Thoracic aorta (tissue), 2 donors: ENCODE results near the gene RUNX2. TPM values are rescaled to one million over a fixed set of nuclear protein-coding genes. Genes with fewer than 3 reads are reported as not detected.

Source experiments
- ATAC-seq: fragments of 150-250 bp; one replicate; pipeline ENCODE4 v1.8.0; 2017; ENCODE audit warnings: low read depth; ENCODE audit not compliant: insufficient number of reproducible peaks, low FRiP score
- DNase-seq: peaks from one replicate; pipeline ENCODE4 v3.0.0-alpha.2; 2020; ENCODE audit warnings: low spot score
- H3K27ac ChIP-seq, 2 donors: fragments of 200-600 bp; sonication (generic); 1 replicate in 1 of 2; 2 replicates in 1 of 2; pipeline ENCODE4 v1.5.1; 2016; ENCODE audit warnings: mild to moderate bottlenecking in 2 of 2, moderate library complexity in 2 of 2
- H3K27me3 ChIP-seq: fragments of 200-600 bp; sonication (generic); replicated peaks from 2 replicates; pipeline ENCODE4 v1.6.0; 2016; ENCODE audit warnings: mild to moderate bottlenecking; ENCODE audit not compliant: insufficient read depth
- H3K36me3 ChIP-seq: fragments of 200-600 bp; sonication (generic); one replicate; pipeline ENCODE4 v1.5.1; 2016
- H3K4me1 ChIP-seq, 2 donors: fragments of 200-600 bp; sonication (generic); 1 replicate in 1 of 2; 2 replicates in 1 of 2; pipeline versions ENCODE4 v1.5.1 to v1.6.0; 2016; ENCODE audit warnings: low read depth in 2 of 2, mild to moderate bottlenecking in 1 of 2; ENCODE audit not compliant: control insufficient read depth in 1 of 2
- H3K4me3 ChIP-seq: fragments of 200-600 bp; sonication (generic); 2 replicates; pipeline ENCODE4 v1.5.1; 2016; ENCODE audit warnings: mild to moderate bottlenecking
- H3K9me3 ChIP-seq: fragments of 200-600 bp; sonication (generic); 2 replicates; pipeline ENCODE4 v1.5.1; 2016
- CTCF ChIP-seq: fragments of 200-600 bp; sonication (generic); IDR thresholded peaks from one replicate; pipeline ENCODE4 v1.5.1; 2019; ENCODE audit warnings: antibody characterized with exemption
- total RNA-seq, 2 donors: library from RNA; depleted of rRNA; stranded (reverse); fragments of >200 nt; gene quantifications; one replicate each; pipeline versions ENCODE4 v1.1.0 to v1.2.3, GENCODE V29; 2016

RUNX2 gene
- total RNA-seq, 2 donors from 2014 or later = 3.2 to 7.9 TPM

GRCh38 chr6:45527210-45527609, 199.1 kb downstream of the RUNX2 start:
- no peak for TF ChIP-seq CTCF
- H3K36me3 ChIP-seq = no peaks in the 10 kb centered on the region
- no peak overlapping the region for H3K4me3 ChIP-seq

GRCh38 chr6:45531999-45532595, 204.0 kb downstream of the RUNX2 start:
- Histone ChIP-seq H3K27me3 (no peaks in the 10 kb centered on the region), H3K36me3 (no peaks in the 10 kb centered on the region), H3K4me1 (no peaks in the 10 kb centered on the region), H3K9me3 (no peaks in the 10 kb centered on the region), H3K27ac (no peak overlapping the region), H3K4me3 (no peak overlapping the region)
- ATAC-seq (no peak), DNase-seq (no peak)
- no peak for TF ChIP-seq CTCF

More at GRCh38 chr6:45527210-45527609, 199.1 kb downstream of the RUNX2 start:
- Histone ChIP-seq H3K27me3 (no peaks in the 10 kb centered on the region), H3K9me3 (no peaks in the 10 kb centered on the region), H3K27ac (no peak overlapping the region), H3K4me1 (no peaks in the 10 kb centered on the region)
- no peak for DNase-seq
- no peak for ATAC-seq

- DNase-seq = no peak
- Histone ChIP-seq H3K27me3 (no peaks in the 10 kb centered on the region), H3K9me3 (no peaks in the 10 kb centered on the region), H3K4me3 (peak overlapping the region; percentile 18), H3K36me3 (no peaks in the 10 kb centered on the region), H3K27ac (no peak overlapping the region), H3K4me1 (no peaks in the 10 kb centered on the region)
- no peak for TF ChIP-seq CTCF
- ATAC-seq = no peak
Measured at GRCh38 chr6:45532721-45533210, 204.6 kb downstream of the RUNX2 start.

GRCh38 chr6:45533386-45533785, 205.3 kb downstream of the RUNX2 start:
- no peak for TF ChIP-seq CTCF
- no peaks in the 10 kb centered on the region for H3K36me3 ChIP-seq
- H3K27me3 ChIP-seq = no peaks in the 10 kb centered on the region
- ATAC-seq = no peak
- H3K4me1 ChIP-seq = no peaks in the 10 kb centered on the region
- H3K9me3 ChIP-seq = no peaks in the 10 kb centered on the region
- peak overlapping the region; percentile 18 for H3K4me3 ChIP-seq
- DNase-seq = no peak
- no peak overlapping the region for H3K27ac ChIP-seq

- no peak overlapping the region for H3K4me3 ChIP-seq
- no peak for TF ChIP-seq CTCF
- no peaks in the 10 kb centered on the region for H3K9me3 ChIP-seq
- no peak overlapping the region for H3K27ac ChIP-seq
- no peak for ATAC-seq
- H3K36me3 ChIP-seq = no peaks in the 10 kb centered on the region
- no peaks in the 10 kb centered on the region for H3K4me1 ChIP-seq
- no peaks in the 10 kb centered on the region for H3K27me3 ChIP-seq
- no peak for DNase-seq
Measured at GRCh38 chr6:45535933-45536332, 207.8 kb downstream of the RUNX2 start.
